CD14-positive monocyte (primary cell): ENCODE results near the gene C1QTNF1. TPM values are rescaled to one million over a fixed set of nuclear protein-coding genes. Genes with fewer than 3 reads are reported as not detected.
A peak's percentile ranks its signal among the peaks of the same experiment; 100 is the strongest.

Experiments used
- DNase-seq, 3 donors: peaks; one replicate each; pipeline ENCODE4 v3.0.0-alpha.2; 2011 to 2022
- H2AFZ ChIP-seq: 2 replicates; pipeline ENCODE4 v1.6.0; 2012; ENCODE audit warnings: mild to moderate bottlenecking, low read depth, low read length, inconsistent platforms; ENCODE audit not compliant: insufficient read depth, poor library complexity, severe bottlenecking
- H3K27ac ChIP-seq, 2 donors: 1 replicate in 1 of 2; 2 replicates in 1 of 2; pipeline ENCODE4 v1.5.1; 2012 to 2013; ENCODE audit warnings: low read length in 2 of 2, control low read depth in 1 of 2, inconsistent platforms in 1 of 2, low read depth in 1 of 2, mild to moderate bottlenecking in 1 of 2
- H3K27me3 ChIP-seq, 2 donors: one replicate each; pipeline versions ENCODE4 v1.6.0 to v1.6.1; 2011 to 2013; ENCODE audit warnings: low read length in 2 of 2; ENCODE audit not compliant: control insufficient read depth in 2 of 2, insufficient read depth in 2 of 2
- H3K36me3 ChIP-seq, 2 donors: replicated peaks in 1 of 2; 1 replicate in 1 of 2; 2 replicates in 1 of 2; pipeline versions ENCODE4 v1.5.1 to v1.6.1; 2012 to 2013; ENCODE audit warnings: low read length in 2 of 2, control low read depth in 1 of 2, inconsistent platforms in 1 of 2, mild to moderate bottlenecking in 1 of 2; ENCODE audit not compliant: insufficient read depth in 2 of 2, control insufficient read depth in 1 of 2
- H3K4me1 ChIP-seq, 2 donors: 1 replicate in 1 of 2; 2 replicates in 1 of 2; pipeline versions ENCODE4 v1.5.1 to v1.6.1; 2012 to 2013; ENCODE audit warnings: low read length in 2 of 2, control low read depth in 1 of 2, inconsistent platforms in 1 of 2, mild to moderate bottlenecking in 1 of 2, moderate library complexity in 1 of 2; ENCODE audit not compliant: insufficient read depth in 2 of 2, control insufficient read depth in 1 of 2
- H3K4me2 ChIP-seq: replicated peaks from 2 replicates; pipeline ENCODE3; 2012; ENCODE audit warnings: low read length, moderate library complexity, mild to moderate bottlenecking; ENCODE audit not compliant: poor library complexity, severe bottlenecking; ENCODE audit errors: extremely low read depth
- H3K4me3 ChIP-seq, 3 experiments: fragments of 200-600 bp in 1 of 3; sonication (generic) in 1 of 3; replicated peaks in 1 of 3; 1 replicate in 2 of 3; 2 replicates in 1 of 3; pipeline ENCODE4 v1.5.1; 2011 to 2013; ENCODE audit warnings: low read length in 3 of 3, mild to moderate bottlenecking in 3 of 3, control low read depth in 2 of 3, low read depth in 2 of 3, inconsistent platforms in 1 of 3, moderate library complexity in 1 of 3
- H3K79me2 ChIP-seq: 2 replicates; pipeline ENCODE4 v1.6.0; 2012; ENCODE audit warnings: mild to moderate bottlenecking, control low read depth, inconsistent platforms, low read length, moderate library complexity; ENCODE audit not compliant: insufficient read depth
- H3K9ac ChIP-seq: 2 replicates; pipeline ENCODE4 v1.6.0; 2017; ENCODE audit warnings: low read length, mild to moderate bottlenecking; ENCODE audit not compliant: insufficient read depth, poor library complexity, severe bottlenecking
- H3K9me3 ChIP-seq, 2 donors: replicated peaks in 1 of 2; 1 replicate in 1 of 2; 2 replicates in 1 of 2; pipeline versions ENCODE4 v1.5.1 to v1.6.1; 2012 to 2013; ENCODE audit warnings: low read length in 2 of 2, control low read depth in 1 of 2; ENCODE audit not compliant: control insufficient read depth in 1 of 2, insufficient read depth in 1 of 2
- H4K20me1 ChIP-seq: 2 replicates; pipeline ENCODE4 v1.6.0; 2012; ENCODE audit warnings: mild to moderate bottlenecking, low read length, control low read depth, moderate library complexity; ENCODE audit not compliant: insufficient read depth
- H3K27ac Mint-ChIP-seq, 7 donors: one replicate each; pipeline ENCODE4 v1.8.0; 2020; ENCODE audit warnings: mild to moderate bottlenecking in 7 of 7, mixed read lengths in 7 of 7, moderate library complexity in 6 of 7, inconsistent platforms in 2 of 7
- H3K27me3 Mint-ChIP-seq, 3 donors: one replicate each; pipeline ENCODE4 v1.8.0; 2021 to 2022; ENCODE audit warnings: low read depth in 3 of 3, mild to moderate bottlenecking in 3 of 3, mixed read lengths in 3 of 3, moderate library complexity in 3 of 3, inconsistent platforms in 1 of 3
- H3K36me3 Mint-ChIP-seq, 2 donors: one replicate each; pipeline ENCODE4 v1.8.0; 2020; ENCODE audit warnings: mixed read lengths in 2 of 2, inconsistent platforms in 1 of 2, mild to moderate bottlenecking in 1 of 2
- H3K4me1 Mint-ChIP-seq: one replicate; pipeline ENCODE4 v1.8.0; 2020; ENCODE audit warnings: mild to moderate bottlenecking, mixed read lengths
- H3K4me3 Mint-ChIP-seq, 2 donors: one replicate each; pipeline ENCODE4 v1.8.0; 2020; ENCODE audit warnings: mild to moderate bottlenecking in 2 of 2, mixed read lengths in 2 of 2, moderate library complexity in 1 of 2
- H3K9me3 Mint-ChIP-seq, 7 donors: one replicate each; pipeline ENCODE4 v1.8.0; 2020 to 2022; ENCODE audit warnings: mixed read lengths in 7 of 7, mild to moderate bottlenecking in 6 of 7, moderate library complexity in 6 of 7, inconsistent platforms in 2 of 7
- CTCF ChIP-seq: fragments of 200-600 bp; IDR thresholded peaks from one replicate; pipeline ENCODE4 v1.8.0; 2022; ENCODE audit warnings: antibody characterized with exemption, mild to moderate bottlenecking
- WGBS: methylation state at CpG from one replicate; pipeline ENCODE4 v1.1.5; 2013; ENCODE audit warnings: missing lambda C conversion rate; ENCODE audit not compliant: insufficient coverage; 5-methylcytosine and 5-hydroxymethylcytosine counted together
- intact Hi-C, 2 donors: fragments of 100-400 bp; cut with micrococcal nuclease; formaldehyde crosslinking; loops; one replicate each; pipeline versions ENCODE4 v1.15.0 to v1.15.1; 2023
- polyA plus RNA-seq, 3 donors: library from polyadenylated mRNA; depleted of rRNA in 1 of 3; unstranded in 2 of 3; stranded (reverse) in 1 of 3; fragments of 300-500 nt in 2 of 3; fragments of >200 nt in 1 of 3; fragmentation: Illumina TruSeq in 2 of 3; gene quantifications; 1 replicate in 2 of 3; 2 replicates in 1 of 3; pipeline ENCODE4 v1.2.3, GENCODE V29; 2012 to 2021

Gene C1QTNF1
- polyA plus RNA-seq, 3 donors = not detected

GRCh38 chr17:79074649-79075445 is 50.9 kb downstream of the C1QTNF1 start, which contains the start of gene ENGASE:
ENGASE (plus strand) TSS chr17:79074824; CDS start chr17:79074945, 121 bp downstream.
- Histone ChIP-seq H3K4me1 (peaks cover 24 to 26% of the 10 kb centered on the region in 2 donors), H2AFZ (peak within 1 kb of the TSS; percentile 94), H3K9me3 (no peaks in the 10 kb centered on the region), H3K27ac (peak within 1 kb of the TSS; percentile 70 to 84), H3K4me2 (peak within 1 kb of the TSS; percentile 80), H3K27me3 (no peaks in the 10 kb centered on the region), H3K79me2 (peaks cover 27% of the 10 kb centered on the region), H3K9ac (peak within 1 kb of the TSS; percentile 94), H3K36me3 (peaks cover 17 to 31% of the 10 kb centered on the region in 2 donors), H4K20me1 (peaks cover 8% of the 10 kb centered on the region), H3K4me3 (peak within 1 kb of the TSS; percentile 67 to 97 (median 88))
- H3K36me3 Mint-ChIP-seq = peaks cover 20 to 26% of the 10 kb centered on the region in 2 donors
- peak within 1 kb of the TSS; percentile 93 to 97 for H3K4me3 Mint-ChIP-seq
- H3K27ac Mint-ChIP-seq = peak within 1 kb of the TSS; percentile 86 to 94 (median 90)
- H3K9me3 Mint-ChIP-seq = peaks cover 0 to 3% (median 0%) of the 10 kb centered on the region in 7 donors
- DNase-seq = peak; percentile 95 to 99 (median 97)
- peaks cover 27% of the 10 kb centered on the region for H3K4me1 Mint-ChIP-seq
- intact Hi-C loops = no loop called here
- TF ChIP-seq CTCF = no peak
- peaks cover 0 to 4% (median 1%) of the 10 kb centered on the region in 3 donors for H3K27me3 Mint-ChIP-seq
- under 1% methylated on average over 106 of the region's 106 CpGs for WGBS

GRCh38 chr17:79075446-79075750 is 51.4 kb downstream of the C1QTNF1 start:
- Histone ChIP-seq H3K79me2 (peaks cover 27% of the 10 kb centered on the region), H3K4me3 (peak overlapping the region; percentile 67 to 97 (median 88)), H3K4me1 (peaks cover 24 to 26% of the 10 kb centered on the region in 2 donors), H3K27me3 (no peaks in the 10 kb centered on the region), H4K20me1 (peaks cover 8% of the 10 kb centered on the region), H3K9ac (peak overlapping the region; percentile 94), H3K27ac (peak overlapping the region; percentile 24 to 84), H3K36me3 (peaks cover 22 to 37% of the 10 kb centered on the region in 2 donors), H3K9me3 (no peaks in the 10 kb centered on the region), H2AFZ (peak overlapping the region; percentile 94), H3K4me2 (peak overlapping the region; percentile 80)
- Mint-ChIP-seq H3K4me1 (peaks cover 27% of the 10 kb centered on the region), H3K27ac (peak overlapping the region; percentile 82 to 93 (median 87)), H3K36me3 (peaks cover 26 to 32% of the 10 kb centered on the region in 2 donors), H3K4me3 (peak overlapping the region; percentile 93 to 97), H3K27me3 (peaks cover 0 to 3% (median 0%) of the 10 kb centered on the region in 3 donors), H3K9me3 (peaks cover 0 to 3% (median 0%) of the 10 kb centered on the region in 7 donors)
- TF ChIP-seq CTCF = no peak
- WGBS = 0% methylated on average over 5 of the region's 6 CpGs
- intact Hi-C loops = no loop called here
- peak in 1 of 3 donors; percentile 2 for DNase-seq
